Measurements from ENCODE around the gene RBM45.

The RBM45 gene

DNA sequence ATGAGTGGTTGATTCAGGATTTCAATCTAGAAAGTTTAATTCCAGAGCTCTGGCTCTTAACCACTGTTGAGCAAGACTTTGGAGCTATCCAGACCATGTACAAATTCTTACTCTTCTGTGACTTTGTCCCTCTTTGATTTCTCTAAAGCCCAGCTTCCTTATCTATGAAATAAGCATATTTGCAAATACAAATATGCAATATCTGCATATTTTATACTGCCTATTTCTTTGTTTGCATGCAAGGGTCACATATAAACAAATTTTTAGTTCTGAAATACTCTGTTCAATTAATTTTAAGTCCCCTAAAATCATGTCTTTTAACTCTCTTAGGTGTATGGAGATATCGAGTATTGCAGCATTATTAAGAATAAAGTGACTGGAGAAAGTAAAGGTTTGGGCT is 5.5 kb downstream of the RBM45 start:
- peaks cover 12% of the 10 kb centered on the region for H3K4me1 ChIP-seq (ENCODE audit: insufficient read depth, low read length, poor library complexity, severe bottlenecking)
- H3K79me2 ChIP-seq (ENCODE audit: insufficient read depth, low read length): peaks cover 10% of the 10 kb centered on the region; the same call in 1 of the 2 replicates
- H3K9me3 ChIP-seq (ENCODE audit: insufficient read depth, low read depth, low read length): no peaks in the 10 kb centered on the region
- H3K36me3 ChIP-seq (ENCODE audit: insufficient read depth, low read length): peaks cover 5% of the 10 kb centered on the region; the same call in 1 of the 2 replicates
- H3K9ac ChIP-seq (ENCODE audit: low read depth, low read length, poor library complexity, severe bottlenecking): no peak overlapping the region
- no peak overlapping the region for H2AFZ ChIP-seq (ENCODE audit: low read length)
- no peaks in the 10 kb centered on the region for H4K20me1 ChIP-seq (ENCODE audit: insufficient read depth, low read length, poor library complexity, severe bottlenecking)
- H3K4me2 ChIP-seq (ENCODE audit: low read depth, low read length, poor library complexity, severe bottlenecking): no peak overlapping the region
- H3K27me3 ChIP-seq (ENCODE audit: insufficient read depth, low read length, poor library complexity, severe bottlenecking): no peaks in the 10 kb centered on the region
- H3K4me3 ChIP-seq (ENCODE audit: low read length, poor library complexity, severe bottlenecking): no peak overlapping the region
- TF ChIP-seq, protein P1, sequence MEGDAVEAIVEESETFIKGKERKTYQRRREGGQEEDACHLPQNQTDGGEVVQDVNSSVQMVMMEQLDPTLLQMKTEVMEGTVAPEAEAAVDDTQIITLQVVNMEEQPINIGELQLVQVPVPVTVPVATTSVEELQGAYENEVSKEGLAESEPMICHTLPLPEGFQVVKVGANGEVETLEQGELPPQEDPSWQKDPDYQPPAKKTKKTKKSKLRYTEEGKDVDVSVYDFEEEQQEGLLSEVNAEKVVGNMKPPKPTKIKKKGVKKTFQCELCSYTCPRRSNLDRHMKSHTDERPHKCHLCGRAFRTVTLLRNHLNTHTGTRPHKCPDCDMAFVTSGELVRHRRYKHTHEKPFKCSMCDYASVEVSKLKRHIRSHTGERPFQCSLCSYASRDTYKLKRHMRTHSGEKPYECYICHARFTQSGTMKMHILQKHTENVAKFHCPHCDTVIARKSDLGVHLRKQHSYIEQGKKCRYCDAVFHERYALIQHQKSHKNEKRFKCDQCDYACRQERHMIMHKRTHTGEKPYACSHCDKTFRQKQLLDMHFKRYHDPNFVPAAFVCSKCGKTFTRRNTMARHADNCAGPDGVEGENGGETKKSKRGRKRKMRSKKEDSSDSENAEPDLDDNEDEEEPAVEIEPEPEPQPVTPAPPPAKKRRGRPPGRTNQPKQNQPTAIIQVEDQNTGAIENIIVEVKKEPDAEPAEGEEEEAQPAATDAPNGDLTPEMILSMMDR (conservative IDR thresholded peaks at IDR 0.05; ENCODE audit: low read length): no peak
- no peak for TF ChIP-seq EZH2phosphoT487 (IDR thresholded peaks at IDR 0.05; ENCODE audit: borderline replicate concordance)
- H3F3A ChIP-seq (ENCODE audit: low read depth): no peaks in the 10 kb centered on the region
- no peaks in the 10 kb centered on the region for H3K9me2 ChIP-seq (replicated peaks; ENCODE audit: low read depth, low read length)

DNA sequence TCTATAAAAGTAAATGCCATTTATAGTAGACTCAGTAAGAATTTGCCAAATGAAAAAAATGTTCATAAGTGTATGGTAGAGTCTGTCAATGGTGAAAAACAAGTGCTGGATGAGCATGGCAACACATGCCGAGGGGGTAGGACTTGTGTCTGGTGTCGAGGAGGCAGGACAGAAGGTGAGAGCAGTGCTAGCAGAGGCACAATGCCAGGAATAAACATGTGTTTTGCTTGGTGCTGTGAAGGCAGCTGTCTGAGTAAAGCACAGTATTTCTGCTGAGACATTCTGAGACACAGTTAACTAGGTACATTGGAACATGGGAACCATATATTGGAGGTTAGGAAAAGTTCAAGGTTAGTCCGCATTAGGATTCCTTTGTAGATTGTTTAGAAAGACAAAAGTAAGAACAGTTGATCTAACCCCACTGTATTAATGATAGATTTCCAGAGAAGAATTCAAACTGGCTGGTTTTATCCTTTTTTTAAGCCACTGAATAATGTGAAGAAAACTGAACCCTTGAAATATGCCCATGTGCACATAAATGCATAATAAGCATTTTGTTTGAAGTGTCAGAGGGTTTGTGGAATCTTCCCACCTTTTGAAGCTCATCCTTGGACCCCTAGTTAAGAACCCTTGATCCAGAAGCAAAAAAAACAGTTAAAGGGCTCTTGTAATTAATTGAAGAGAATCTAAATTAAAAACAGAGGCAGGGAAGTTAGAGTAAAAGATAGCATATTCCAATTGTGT is 7.1 kb downstream of the RBM45 start:
- H4K20me1 ChIP-seq (ENCODE audit: insufficient read depth, low read length, poor library complexity, severe bottlenecking): no peaks in the 10 kb centered on the region
- no peaks in the 10 kb centered on the region for H3K27me3 ChIP-seq (ENCODE audit: insufficient read depth, low read length, poor library complexity, severe bottlenecking)
- no peak overlapping the region for H3K4me3 ChIP-seq (ENCODE audit: low read length, poor library complexity, severe bottlenecking)
- H3K9ac ChIP-seq (ENCODE audit: low read depth, low read length, poor library complexity, severe bottlenecking): no peak overlapping the region
- H3K9me3 ChIP-seq (ENCODE audit: insufficient read depth, low read depth, low read length): no peaks in the 10 kb centered on the region
- H3K9me2 ChIP-seq (replicated peaks; ENCODE audit: low read depth, low read length): no peaks in the 10 kb centered on the region
- no peaks in the 10 kb centered on the region for H3K79me2 ChIP-seq (ENCODE audit: insufficient read depth, low read length)
- H2AFZ ChIP-seq (ENCODE audit: low read length): no peak overlapping the region
- H3F3A ChIP-seq (ENCODE audit: low read depth): no peaks in the 10 kb centered on the region
- H3K4me2 ChIP-seq (ENCODE audit: low read depth, low read length, poor library complexity, severe bottlenecking): no peak overlapping the region
- no peak for TF ChIP-seq EZH2phosphoT487 (IDR thresholded peaks at IDR 0.05; ENCODE audit: borderline replicate concordance)
- TF ChIP-seq, protein P1 (conservative IDR thresholded peaks at IDR 0.05; ENCODE audit: low read length): no peak
- H3K36me3 ChIP-seq (ENCODE audit: insufficient read depth, low read length): peaks cover 5% of the 10 kb centered on the region; the same call in 1 of the 2 replicates
- no peaks in the 10 kb centered on the region for H3K4me1 ChIP-seq (ENCODE audit: insufficient read depth, low read length, poor library complexity, severe bottlenecking)

- no peak overlapping the region for H3K4me3 ChIP-seq (ENCODE audit: low read length, poor library complexity, severe bottlenecking)
- H3K79me2 ChIP-seq (ENCODE audit: insufficient read depth, low read length): no peaks in the 10 kb centered on the region
- no peak overlapping the region for H2AFZ ChIP-seq (ENCODE audit: low read length)
- no peaks in the 10 kb centered on the region for H3F3A ChIP-seq (ENCODE audit: low read depth)
- H3K36me3 ChIP-seq (ENCODE audit: insufficient read depth, low read length): peaks cover 5% of the 10 kb centered on the region; the same call in 1 of the 2 replicates
- H3K4me2 ChIP-seq (ENCODE audit: low read depth, low read length, poor library complexity, severe bottlenecking): no peak overlapping the region
- no peaks in the 10 kb centered on the region for H3K9me2 ChIP-seq (replicated peaks; ENCODE audit: low read depth, low read length)
- no peaks in the 10 kb centered on the region for H3K27me3 ChIP-seq (ENCODE audit: insufficient read depth, low read length, poor library complexity, severe bottlenecking)
- H3K4me1 ChIP-seq (ENCODE audit: insufficient read depth, low read length, poor library complexity, severe bottlenecking): no peaks in the 10 kb centered on the region
- TF ChIP-seq, protein P1 (conservative IDR thresholded peaks at IDR 0.05; ENCODE audit: low read length): no peak
- H3K9me3 ChIP-seq (ENCODE audit: insufficient read depth, low read depth, low read length): no peaks in the 10 kb centered on the region
- no peak overlapping the region for H3K9ac ChIP-seq (ENCODE audit: low read depth, low read length, poor library complexity, severe bottlenecking)
- H4K20me1 ChIP-seq (ENCODE audit: insufficient read depth, low read length, poor library complexity, severe bottlenecking): no peaks in the 10 kb centered on the region
Measured at GRCh38 chr2:178123163-178123562, 10.9 kb downstream of the RBM45 start.

Data from Loucy (cell line).